ENCODE results near the gene ADGRD1.

Gene ADGRD1

GRCh38 chr12:131097202-131098177 is 143.8 kb downstream of the ADGRD1 start:
- no peak for FAIRE-seq

DNA sequence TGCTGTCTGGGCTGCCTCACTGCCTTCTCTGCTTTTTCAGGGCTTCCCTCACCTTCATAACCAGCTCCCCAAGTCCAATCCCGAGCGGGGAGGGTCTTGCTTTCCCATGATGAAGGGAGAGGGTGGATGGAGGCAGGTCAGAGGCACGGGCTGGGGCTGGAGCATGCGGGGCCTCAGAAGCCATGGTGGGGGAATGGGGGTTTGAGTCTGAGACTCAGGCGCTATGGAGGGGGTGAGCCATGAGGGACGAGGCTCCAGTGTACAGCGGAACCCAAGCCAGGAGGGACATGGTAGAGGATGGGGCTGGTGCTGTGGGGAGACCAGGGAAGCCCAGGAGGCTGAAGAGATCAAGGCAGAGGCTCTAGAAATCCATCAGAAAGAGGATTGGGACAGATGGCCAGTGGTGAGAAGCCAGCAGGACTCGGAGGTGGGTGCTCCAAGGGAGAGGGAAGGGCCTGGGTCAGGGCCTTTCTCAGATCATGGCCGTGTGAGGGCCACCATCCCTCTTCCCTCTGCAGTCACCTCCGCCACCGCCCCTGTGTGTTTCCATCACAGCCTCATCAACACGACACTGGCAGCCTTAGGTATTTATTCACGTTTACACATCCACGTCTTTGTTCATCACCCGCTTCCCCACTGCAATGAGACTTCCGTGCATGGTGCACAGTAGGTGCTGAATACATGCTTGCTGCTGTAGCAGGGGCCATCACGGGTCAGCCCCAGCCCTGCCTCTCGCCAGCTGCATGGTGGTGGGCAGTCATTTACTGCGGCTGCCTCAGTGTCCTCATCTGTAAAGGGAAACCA is 144.7 kb downstream of the ADGRD1 start:
- no peak for FAIRE-seq
- no peak for TF ChIP-seq CTCF (IDR thresholded peaks at IDR 0.05; ENCODE audit: insufficient read depth, missing control alignments)
- no peak for DNase-seq (ENCODE audit: insufficient read length, low spot score)

More at GRCh38 chr12:131097202-131098177, 143.8 kb downstream of the ADGRD1 start:
- DNase-seq (ENCODE audit: insufficient read length, low spot score) = no peak
- TF ChIP-seq CTCF (IDR thresholded peaks at IDR 0.05; ENCODE audit: insufficient read depth, missing control alignments) = no peak

GRCh38 chr12:131100031-131100674 is 146.4 kb downstream of the ADGRD1 start:
- DNase-seq (ENCODE audit: insufficient read length, low spot score) = no peak
- FAIRE-seq = no peak
- TF ChIP-seq CTCF (IDR thresholded peaks at IDR 0.05; ENCODE audit: insufficient read depth, missing control alignments) = no peak

DNA sequence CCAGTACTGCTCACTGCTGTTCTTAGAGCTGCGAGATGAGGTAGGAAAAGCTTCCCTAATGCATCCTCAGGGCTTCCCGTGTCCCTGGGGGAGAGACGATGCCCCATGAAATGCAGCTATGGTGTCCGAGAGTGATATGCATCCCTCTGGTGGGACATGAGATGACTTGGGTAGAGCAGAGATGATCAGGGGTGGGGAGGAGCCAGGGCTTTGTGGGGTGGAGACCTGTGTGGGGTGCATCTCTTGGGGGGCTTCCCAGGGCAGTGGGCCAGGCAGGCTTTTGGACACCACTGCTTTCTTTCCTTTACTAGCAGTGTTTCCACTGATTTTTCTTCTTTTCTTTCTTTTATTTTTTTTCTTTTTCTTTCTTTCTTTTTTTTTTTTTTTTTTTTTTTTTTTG is 147.3 kb downstream of the ADGRD1 start:
- TF ChIP-seq CTCF (IDR thresholded peaks at IDR 0.05; ENCODE audit: insufficient read depth, missing control alignments) = no peak
- FAIRE-seq = no peak
- DNase-seq (ENCODE audit: insufficient read length, low spot score) = no peak

- no peak for TF ChIP-seq CTCF (IDR thresholded peaks at IDR 0.05; ENCODE audit: insufficient read depth, missing control alignments)
- FAIRE-seq = no peak
- no peak for DNase-seq (ENCODE audit: insufficient read length, low spot score)
Observed at GRCh38 chr12:131101703-131102492, 148.2 kb downstream of the ADGRD1 start.

DNA sequence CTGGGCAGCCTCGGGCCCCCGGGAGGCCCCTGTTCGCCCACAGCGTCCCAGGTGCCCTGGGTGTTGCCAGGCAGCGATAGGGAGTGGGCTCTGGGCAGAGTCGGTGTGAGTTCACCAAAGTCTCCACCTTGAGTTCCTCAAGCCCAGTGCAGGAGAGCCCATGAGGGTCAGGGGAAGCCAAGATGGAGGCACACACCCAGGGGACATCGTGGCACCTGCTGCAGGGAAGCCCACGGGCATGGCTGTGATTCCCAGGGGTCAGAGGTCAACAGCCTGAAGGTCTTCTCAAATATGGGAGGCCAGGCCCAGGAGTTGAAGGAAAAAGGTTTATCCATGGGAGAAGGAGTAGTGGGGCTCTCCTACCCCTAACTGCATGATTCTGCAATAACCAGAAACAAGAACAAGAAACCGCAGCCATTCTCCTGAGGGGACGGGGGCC is 148.8 kb downstream of the ADGRD1 start:
- no peak for TF ChIP-seq CTCF (IDR thresholded peaks at IDR 0.05; ENCODE audit: insufficient read depth, missing control alignments)
- FAIRE-seq (no peak), DNase-seq (ENCODE audit: insufficient read length, low spot score) (no peak)

Data from D721Med (cell line).